Measurements from ENCODE around the gene GLG1.
"Not testable (repeated sequence)": the region's sequence is repeated elsewhere in the genome, so short reads cannot be mapped to it uniquely, and the experiment has no call there.

Gene GLG1

DNA sequence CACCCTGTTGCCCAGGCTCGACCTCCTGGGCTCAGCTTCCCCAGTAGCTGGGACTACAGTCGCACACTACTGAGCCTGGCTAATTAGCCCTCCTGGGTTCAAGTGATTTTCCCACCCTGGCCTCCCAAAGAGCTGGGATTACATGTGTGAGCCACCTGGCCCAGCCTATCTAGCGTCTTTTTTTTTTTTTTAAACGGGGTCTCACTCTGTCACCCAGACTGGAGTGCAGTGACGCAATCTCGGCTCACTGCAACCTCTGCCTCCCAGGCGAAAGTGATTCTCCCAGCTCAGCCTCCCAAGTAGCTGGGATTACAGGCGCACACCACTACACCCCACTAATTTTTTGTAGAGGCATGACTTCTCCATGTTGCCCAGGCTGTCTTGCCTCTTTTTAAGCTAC, 33.3 kb downstream of the GLG1 start:
- DNase-seq = no peak

DNA sequence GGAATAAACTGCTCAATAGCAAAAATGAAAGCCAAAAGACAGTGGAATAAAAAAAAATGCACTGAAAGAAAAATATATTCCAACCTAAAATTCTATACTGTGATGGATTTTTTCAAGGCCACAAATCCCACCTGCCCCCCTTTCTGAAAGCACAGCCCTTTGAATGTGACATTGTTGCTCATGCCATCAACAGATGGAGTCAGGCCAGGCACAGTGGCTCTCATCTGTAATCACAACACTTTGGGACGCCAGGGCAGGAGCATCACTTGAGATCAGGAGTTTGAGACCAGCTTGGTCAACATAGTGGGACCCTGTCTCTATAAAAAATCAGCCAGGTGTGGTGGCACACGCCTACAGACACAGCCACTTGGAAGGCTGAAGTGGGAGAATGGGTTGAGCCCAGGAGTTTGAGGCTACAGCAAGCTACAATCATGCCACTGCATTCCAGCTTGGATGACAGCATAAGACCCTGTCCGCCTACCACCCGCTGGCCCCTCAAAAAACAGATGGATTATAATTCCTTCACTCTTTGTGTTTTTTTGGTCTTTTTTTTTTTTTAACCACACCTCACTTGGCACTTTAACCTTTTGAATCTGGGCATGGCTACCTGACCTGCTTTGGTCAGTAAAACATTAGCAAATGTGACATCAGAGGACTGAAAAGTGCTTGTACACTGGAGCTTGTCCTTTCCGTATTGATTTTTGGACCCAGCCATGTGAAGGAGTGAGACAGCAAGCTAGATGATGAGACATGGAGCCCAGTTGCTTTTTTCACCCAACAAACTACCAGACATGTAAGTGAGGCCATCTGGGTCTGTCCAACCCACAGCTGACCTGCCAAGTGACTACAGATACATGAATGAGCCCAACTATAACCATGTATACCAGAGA, 36.3 kb downstream of the GLG1 start:
- DNase-seq = no peak

DNA sequence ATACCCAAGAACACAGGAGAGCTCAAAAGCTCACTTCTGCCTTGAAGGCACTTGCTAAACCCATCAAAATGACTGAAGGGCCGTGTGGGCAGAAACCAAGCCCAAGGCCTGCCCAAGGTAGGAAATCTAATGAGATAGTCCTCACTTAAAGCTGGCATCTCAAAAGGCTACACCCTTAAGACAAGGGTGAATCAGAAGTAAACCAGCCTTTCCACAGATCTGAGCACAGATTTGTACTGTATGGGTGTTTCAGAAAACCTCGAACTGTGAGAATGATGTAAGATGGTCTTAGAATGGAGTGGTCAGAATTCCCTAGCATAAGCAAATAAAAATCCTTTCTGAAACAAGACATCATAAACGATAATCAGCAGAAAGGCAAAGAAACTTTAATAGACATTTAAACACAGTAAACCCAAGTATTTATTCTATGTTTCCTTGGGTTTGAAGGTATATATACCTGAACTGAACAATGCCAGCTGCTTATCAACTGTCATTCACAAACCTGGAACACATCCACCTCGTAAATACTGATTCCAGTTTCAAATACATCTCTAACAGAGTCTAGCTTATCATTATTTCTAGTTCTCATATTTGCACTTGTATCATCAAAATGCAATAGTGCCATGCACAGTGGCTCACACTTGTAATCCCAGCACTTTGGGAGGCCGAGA, 37.8 kb downstream of the GLG1 start:
- DNase-seq = no peak

DNA sequence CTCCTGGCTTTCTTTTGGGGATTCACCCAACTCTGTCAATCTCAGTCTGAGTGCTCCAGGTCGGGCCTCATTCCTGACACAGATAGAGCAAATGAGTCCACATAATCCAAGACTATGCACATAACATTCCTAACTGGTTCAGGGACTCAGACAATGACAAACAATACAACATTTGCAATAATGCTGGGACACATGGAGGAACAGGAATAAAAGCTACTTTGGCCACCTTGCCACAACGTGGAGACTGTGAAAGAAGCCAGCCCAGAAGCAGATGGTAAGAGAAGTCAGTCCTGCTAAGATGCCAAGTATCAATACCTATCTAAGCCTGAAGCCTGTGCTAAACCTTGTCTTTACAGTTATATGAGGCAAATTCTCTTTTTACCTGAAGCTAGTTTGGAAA, 39.0 kb downstream of the GLG1 start:
- DNase-seq = no peak

DNA sequence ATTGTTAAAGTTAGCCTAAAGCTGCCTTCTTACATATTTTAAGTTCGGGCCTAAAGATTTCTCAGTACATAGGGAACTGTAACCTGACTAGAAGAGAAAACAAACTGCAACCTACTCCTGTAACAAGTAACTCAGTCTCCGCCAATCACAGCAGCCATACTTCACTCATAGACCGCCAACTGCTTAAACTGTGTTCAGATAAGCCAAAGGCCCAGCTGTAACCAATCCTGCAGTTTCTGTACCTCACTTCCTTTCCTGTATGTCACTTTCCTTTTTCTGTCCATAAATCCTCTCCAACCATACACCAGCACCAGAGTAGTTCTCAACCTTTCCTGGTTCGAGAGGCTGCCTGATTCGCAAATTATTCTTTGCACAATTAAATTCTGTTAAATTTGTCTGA, 41.5 kb downstream of the GLG1 start:
- DNase-seq = no peak

DNA sequence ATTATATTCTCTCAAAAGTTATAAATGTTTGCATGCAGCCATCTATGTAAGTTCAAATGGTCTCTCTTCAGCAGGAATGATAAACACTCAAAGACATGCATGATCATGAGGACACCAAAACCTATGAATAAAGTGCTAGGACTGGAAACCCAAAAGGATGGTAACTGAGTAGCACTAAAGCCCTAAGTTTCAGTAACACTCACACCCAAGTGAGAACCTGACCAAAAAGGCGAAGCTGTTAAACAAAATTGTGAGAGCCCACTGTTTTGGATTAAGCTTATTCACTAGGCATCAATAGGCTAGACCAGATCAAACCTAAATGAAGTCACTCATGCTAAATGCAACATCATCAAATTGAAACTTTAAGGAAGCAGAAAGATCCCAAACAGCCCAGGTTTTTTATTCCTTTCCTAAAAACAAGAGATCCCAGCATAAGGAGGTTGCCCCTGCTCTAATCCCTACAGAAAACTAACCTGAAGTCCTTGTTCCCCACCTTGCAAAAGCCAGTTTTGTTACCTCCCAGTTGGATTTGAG, 42.4 kb downstream of the GLG1 start:
- DNase-seq = no peak

DNA sequence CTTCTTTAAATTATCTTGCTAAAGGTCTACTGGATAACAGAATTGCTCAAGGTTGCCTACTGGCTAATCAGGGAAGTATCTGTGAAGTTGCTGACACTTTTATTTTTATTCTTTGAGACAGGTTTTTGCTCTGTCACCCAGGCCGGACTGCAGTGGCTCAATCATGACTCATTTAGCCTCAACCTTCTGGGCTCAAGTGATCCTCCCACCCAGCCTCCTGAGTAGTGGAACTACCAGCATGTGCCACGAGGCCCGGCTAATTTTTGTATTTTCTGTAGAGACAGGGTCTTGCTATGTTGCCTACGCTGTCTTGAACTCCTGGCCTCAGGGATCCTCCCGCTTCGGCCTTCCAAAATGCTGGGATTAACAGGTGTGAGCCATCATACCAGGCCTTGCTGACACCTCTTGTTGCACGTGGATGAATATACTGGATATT, 43.1 kb downstream of the GLG1 start:
- no peak for DNase-seq

DNA sequence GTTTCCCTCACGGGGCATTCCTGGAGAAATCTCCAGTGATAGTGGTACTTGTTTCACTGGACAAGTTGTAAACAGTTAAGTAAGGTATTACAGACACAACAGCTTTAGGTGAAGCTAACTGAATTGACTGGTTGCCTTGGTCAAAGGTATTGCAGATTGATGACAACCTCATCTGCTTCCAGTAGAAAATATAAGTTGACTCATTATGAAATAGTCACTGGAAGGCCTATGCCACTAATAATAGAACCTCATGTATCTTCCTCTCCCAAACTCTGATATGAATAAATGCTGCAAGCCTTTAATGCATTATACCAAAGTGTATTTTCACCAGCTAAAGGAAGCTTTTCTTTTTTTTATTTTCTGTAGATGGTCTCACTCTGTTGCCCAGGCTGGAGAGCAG, 44.8 kb downstream of the GLG1 start:
- DNase-seq = no peak

DNA sequence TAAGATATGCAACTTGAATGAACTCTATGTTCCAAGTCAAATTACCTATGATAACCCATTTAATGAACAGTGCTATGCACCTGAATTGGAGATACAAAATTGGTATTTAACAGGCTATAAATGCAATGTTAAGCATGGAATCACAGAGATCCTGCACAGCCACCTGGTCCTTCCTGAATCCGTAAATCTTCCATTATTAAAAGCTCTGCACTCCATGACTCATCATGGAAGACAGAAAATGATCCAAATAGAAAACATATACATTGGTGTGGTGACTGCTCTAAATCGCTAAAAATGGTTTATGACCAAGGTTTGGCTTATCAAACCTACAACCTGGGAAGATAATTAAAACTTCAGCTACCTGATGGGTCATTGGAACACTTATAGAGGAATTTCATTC, 45.3 kb downstream of the GLG1 start:
- no peak for DNase-seq

DNA sequence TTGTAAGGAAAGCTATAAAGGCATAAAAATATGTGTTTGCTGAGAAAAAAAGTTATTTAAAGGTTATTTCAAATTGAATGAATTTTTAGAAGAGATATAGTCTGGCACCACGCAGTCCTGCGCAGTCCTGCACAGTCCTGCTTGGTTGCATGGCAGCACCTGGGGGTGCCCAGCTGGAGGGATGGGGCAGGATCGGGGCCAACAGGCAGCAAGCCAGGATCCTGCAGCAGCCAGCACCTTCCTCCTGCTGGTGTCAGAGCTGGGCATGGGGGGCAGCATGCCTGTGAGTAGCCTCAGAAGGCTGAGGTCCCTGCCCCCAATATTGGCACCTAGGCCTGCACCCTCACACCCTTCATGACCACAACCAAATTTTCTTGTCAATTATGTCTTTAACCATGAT, 46.0 kb downstream of the GLG1 start:
- no peak for DNase-seq

DNA sequence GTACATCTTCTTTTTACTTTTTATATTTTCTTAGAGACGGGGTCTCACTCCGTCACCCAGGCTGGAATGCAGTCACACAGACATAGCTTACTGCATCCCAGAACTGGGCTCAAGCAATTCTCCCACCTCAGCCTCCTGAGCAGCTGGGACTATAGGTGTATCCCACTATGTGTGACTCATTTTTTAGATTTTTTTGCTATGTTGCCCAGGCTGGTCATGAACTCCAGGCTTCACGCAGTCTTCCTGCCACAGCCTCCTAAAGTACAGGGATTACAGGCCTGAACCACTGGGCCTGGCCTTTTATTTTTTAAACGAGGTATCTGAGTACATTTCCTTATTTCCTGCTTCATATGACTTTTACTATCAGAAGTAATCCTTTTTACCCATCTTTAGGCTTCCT, 48.0 kb downstream of the GLG1 start:
- DNase-seq = no peak

DNA sequence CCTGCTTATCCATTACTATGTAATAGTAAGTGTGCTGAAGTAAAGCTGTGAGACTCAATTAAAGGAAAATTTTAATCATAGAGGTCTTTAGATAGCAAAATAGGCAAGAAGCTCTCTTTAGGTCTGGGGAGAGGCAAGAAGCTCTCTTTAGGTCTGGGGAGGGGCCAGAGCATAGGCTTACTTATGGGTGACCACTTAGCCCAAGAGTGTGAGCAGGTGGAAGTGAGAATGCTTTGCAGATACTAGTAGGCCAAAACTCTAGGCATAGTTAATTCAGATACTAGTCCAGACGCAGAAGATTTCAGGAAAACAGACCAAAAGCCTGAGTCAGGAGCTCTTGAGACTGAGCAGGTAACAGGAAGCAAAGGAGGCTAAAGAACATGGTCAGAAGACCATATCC, 49.6 kb downstream of the GLG1 start:
- DNase-seq = no peak

DNA sequence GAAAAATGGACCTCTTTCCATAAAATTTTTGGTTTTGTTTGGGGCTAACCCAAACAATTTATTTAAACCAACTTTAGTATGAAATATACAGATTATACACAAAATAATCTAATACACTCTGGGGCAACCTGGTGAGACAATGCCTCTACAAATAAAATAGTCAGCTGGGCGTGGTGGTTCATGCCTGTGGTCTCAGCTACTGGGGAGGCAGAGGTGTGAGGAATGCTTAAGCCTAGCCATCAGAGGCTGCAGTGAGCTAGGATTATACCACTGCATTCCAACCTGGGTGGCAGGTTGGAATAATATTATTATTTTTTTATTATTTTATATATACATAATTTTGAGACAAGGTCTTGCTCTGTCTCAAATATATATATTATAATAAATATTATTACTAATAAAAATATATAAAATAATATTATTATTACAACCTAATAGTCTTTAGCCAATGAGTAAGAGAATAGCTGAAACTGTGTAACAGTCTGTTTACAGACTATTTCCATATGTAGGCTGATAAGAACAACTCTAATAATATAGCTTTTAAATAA, 50.5 kb downstream of the GLG1 start:
- no peak for DNase-seq

DNA sequence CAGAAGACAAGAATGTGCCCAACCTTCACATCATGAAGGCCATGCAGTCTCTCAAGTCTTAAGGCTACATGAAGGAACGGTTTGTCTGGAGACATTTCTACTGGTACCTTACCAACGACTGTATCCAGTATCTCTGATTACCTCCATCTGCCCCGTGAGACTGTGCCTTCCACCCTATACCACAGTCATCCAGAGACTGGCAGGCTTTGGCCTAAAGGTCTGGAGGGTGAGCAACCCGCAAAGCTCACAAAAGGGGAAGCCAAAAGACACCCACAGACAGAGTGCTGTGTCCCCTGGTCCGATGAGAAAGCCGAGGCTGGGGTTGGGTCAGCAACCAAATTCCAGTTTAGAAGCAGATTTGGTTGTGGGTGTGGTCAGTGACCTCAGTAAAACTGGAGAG, 54.6 kb downstream of the GLG1 start:
- not testable (repeated sequence) for DNase-seq

DNA sequence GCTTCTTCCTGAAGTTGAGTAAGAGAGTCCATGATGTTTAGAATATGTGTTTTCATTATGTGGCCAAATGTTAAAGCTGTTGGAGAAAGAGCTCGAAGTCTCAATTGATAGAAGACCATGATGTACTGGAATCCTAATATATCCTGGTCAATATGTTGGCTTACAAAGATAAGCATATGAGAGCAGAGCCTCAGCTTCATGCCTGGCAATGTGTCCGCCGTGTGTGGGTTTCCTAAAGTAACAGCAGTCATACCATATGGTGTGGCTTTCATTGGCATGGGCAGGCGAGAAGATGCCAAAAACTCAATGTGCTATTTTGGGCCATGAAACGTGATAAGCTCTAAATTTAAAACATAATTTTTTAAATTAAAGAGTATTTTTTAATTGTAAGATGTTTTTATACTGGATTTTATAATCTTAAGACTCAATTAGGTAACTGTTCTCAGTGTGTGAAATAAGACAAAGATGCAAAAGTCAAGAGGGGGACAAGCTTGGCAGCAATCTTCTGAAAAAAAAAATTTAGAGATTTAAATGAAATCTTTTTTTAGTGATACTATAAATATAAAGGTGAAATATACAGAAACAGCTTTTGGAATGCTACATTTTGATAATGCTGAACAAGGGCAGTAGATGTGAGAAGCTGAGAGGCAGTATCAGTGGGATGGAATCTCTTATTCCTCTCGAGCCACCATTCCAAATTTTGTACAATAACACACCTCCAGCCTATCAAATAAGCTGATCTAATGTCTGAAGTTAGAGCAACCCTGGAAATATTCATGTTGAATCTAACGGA, 56.5 kb downstream of the GLG1 start:
- not testable (repeated sequence) for DNase-seq

DNA sequence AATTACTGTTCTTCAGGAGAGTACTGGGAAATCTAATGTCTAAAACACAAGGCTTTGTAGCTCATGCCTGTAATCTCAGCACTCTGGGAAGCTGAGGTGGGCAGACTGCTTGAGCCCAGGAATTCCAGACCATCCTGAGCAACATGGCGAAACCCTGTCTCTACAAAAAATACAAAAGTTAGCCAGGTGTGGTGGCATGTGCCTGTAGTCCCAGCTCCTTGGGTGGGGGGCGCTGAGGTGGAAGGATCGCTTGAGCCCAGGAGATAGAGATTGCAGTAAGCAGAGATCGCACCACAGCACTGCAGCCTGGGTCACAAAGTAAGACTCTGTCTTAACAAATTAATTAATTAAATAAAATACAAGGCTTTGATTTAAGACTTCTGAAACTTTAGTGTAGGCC, 60.8 kb downstream of the GLG1 start:
- DNase-seq = not testable (repeated sequence)

DNA sequence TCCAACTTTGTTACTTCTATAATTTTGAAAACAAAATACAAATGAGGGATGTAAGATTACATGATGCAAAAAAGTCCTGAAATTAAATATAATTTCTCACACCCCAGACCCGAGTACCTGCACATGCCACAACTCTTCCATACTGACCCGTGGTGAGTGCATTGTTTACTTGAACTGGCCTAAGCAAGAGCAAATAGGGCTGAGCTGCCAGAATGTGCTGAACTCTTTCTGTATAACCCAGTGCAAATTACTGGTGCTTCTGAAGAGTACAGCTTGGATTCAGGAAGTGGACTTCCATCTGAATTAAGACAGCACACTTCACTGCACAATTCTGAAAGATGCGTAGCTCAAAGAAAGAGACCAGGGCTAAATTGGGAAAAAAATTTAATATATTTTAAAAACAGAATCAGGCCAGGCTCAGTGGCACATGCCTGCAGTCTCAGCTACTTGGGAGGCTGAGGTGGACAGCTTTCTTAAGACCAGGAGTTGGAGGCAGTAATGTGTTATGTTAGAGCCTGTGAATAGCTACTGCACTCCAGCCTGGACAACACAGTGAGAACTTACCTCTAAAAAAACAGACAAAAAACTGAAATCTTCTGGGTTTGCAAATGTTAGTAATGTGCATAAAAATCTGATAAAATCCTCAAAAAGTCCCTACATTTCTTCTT, 63.9 kb downstream of the GLG1 start:
- not testable (repeated sequence) for DNase-seq

DNA sequence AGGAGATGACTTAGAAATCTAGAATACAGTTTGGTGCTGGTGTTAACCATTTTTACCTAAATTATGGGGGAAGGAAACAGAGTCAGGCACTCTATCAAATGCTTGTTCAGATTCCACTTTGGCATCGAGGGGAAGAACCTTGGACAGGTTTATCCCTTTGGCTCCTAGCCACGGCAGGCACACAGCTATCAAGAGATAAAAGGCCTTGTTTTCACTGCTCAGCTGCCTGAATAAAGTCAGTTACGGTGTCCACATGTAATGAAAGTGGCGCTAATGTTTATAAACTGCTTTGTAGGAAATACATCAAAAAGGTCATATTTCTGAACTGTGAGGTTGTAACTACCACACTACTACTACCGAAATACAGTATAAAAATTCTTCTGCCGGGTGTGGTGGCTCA, 66.3 kb downstream of the GLG1 start:
- DNase-seq = not testable (repeated sequence)

DNA sequence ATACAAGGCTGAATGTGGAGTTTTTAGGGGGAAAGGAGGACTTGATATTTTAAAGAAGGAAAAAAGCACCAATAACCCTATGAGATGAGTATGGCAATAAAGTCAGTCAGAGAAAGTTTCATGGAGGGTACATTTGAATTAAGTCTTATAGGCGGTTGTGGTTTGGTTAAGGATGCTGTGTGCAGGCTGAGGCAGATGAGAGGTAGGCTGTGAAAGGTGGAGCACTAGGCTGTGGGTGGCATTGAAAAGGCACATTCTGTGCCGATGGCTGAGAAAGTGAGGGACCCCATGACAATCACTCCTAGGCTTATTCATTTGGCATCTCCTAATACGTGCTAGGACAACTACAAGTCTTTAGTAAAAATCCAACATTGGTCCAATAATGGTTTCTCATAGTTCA, 68.1 kb downstream of the GLG1 start:
- DNase-seq = not testable (repeated sequence)

DNA sequence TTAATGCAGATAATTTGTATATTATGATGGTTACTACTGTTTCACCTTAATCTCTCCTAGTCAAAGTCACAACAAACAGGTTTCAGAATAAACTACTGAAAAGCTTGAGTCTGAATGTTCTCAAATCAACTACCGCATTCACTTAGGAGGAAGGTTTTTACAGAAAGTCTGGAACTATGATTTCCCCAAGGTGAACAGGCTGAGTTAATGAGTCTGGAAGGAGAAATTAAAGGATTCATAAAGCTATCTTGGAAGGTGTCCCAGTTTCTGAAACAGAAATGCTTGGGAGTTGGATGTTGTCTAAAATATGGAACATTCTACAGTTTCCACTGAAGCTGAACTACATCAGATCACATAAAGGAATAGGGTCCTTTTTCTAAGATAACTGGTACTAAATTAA, 69.2 kb downstream of the GLG1 start:
- DNase-seq = not testable (repeated sequence)

DNA sequence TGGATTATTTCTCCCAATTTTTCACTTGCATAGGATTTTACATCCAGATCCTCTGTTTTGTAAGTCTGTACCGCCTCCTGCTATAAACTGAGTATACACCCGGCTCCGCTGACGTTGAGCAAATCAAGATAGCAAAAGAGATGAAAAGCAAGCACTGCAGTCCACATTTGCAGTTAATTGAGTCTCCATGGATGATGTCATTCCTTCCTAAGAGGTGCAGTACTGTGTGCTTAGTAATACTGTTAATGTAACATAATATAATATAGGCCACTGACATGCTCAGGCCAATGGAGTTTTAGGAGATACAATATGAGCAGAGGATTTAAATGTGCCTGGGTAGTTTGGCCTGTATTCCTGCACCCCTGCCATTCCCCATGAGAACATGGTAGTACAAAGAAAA, 72.3 kb downstream of the GLG1 start:
- not testable (repeated sequence) for DNase-seq

DNA sequence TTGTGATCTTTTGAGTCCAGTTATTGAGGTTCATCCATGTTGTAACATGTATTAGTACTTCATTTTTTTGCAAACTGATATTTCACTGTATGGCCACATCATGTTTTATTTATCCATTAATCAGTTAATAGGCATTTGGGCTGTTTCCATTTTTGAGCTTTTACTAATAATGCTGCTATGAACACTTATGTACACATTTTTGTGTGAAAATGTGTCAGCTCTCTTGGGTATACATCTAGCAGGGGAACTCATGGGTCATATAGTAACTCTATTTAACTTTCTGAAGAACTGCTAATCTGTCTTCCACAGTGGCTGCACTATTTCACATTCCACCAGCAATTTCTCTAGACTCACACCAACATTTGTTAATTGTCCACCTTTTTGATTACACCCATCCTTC, 82.0 kb downstream of the GLG1 start:
- no peak for DNase-seq

All from islet precursor cell (in vitro differentiated cells).